CD4-positive, alpha-beta T cell (primary cell): ENCODE measurements around the gene RABGGTA. TPM values are rescaled to one million over a fixed set of nuclear protein-coding genes. Genes with fewer than 3 reads are reported as not detected.
A peak's percentile ranks its signal among the peaks of the same experiment; 100 is the strongest.

ENCODE experiments used
- ATAC-seq: fragments of 200-7000 bp; cut with Tn5 transposase; one replicate; pipeline ENCODE4 v1.10.0; 2022; ENCODE audit warnings: mild to moderate bottlenecking; ENCODE audit not compliant: poor library complexity
- CTCF ChIA-PET: fragments of 350-600 bp; sonication (Branson Sonifier 250); formaldehyde crosslinking; loops from one replicate; lab custom pipeline; 2021; ENCODE audit warnings: antibody characterized with exemption, inconsistent platforms; lab: Charles Lee
- POLR2A ChIA-PET: fragments of 350-600 bp; sonication (Branson Sonifier 250); formaldehyde crosslinking; loops from one replicate; lab custom pipeline; 2021; ENCODE audit warnings: antibody characterized with exemption, inconsistent platforms; lab: Charles Lee
- DNase-seq, 14 experiments: peaks; one replicate each; pipeline ENCODE4 v3.0.0-alpha.2; 2013 to 2020; ENCODE audit warnings: mixed read lengths in 2 of 14
- H3K27ac ChIP-seq, 2 donors: one replicate each; pipeline versions ENCODE4 v1.5.1 to v1.7.0; 2013; ENCODE audit warnings: low read length in 2 of 2, low read depth in 1 of 2, mild to moderate bottlenecking in 1 of 2
- H3K27me3 ChIP-seq, 2 experiments: 1 replicate in 1 of 2; 2 replicates in 1 of 2; pipeline versions ENCODE4 v1.6.1 to v1.7.0; 2013; ENCODE audit warnings: low read length in 2 of 2, control low read depth in 1 of 2, mild to moderate bottlenecking in 1 of 2, moderate library complexity in 1 of 2; ENCODE audit not compliant: insufficient read depth in 2 of 2, control insufficient read depth in 1 of 2
- H3K36me3 ChIP-seq: one replicate; pipeline ENCODE4 v1.6.1; 2013; ENCODE audit warnings: low read length, control low read depth; ENCODE audit not compliant: insufficient read depth
- H3K4me1 ChIP-seq: one replicate; pipeline ENCODE4 v1.6.1; 2013; ENCODE audit warnings: low read length, control low read depth; ENCODE audit not compliant: insufficient read depth
- H3K4me3 ChIP-seq: one replicate; pipeline ENCODE4 v1.5.1; 2013; ENCODE audit warnings: mild to moderate bottlenecking, low read length, moderate library complexity
- H3K9me3 ChIP-seq, 2 experiments: 1 replicate in 1 of 2; 2 replicates in 1 of 2; pipeline versions ENCODE4 v1.6.1 to v1.7.0; 2013; ENCODE audit warnings: low read length in 2 of 2, mild to moderate bottlenecking in 2 of 2, control low read depth in 1 of 2, moderate library complexity in 1 of 2; ENCODE audit not compliant: control insufficient read depth in 1 of 2, insufficient read depth in 1 of 2
- H3K27ac Mint-ChIP-seq: one replicate; pipeline ENCODE4 v1.8.0; 2020; ENCODE audit warnings: mixed read lengths
- H3K27me3 Mint-ChIP-seq: one replicate; pipeline ENCODE4 v1.8.0; 2021; ENCODE audit warnings: mixed read lengths
- H3K36me3 Mint-ChIP-seq: one replicate; pipeline ENCODE4 v1.8.0; 2021; ENCODE audit warnings: low read depth, mixed read lengths
- H3K4me1 Mint-ChIP-seq: one replicate; pipeline ENCODE4 v1.8.0; 2021; ENCODE audit warnings: low read depth, mixed read lengths
- H3K4me3 Mint-ChIP-seq: one replicate; pipeline ENCODE4 v1.8.0; 2020; ENCODE audit warnings: mild to moderate bottlenecking, mixed read lengths
- H3K9me3 Mint-ChIP-seq: one replicate; pipeline ENCODE4 v1.8.0; 2020; ENCODE audit warnings: mixed read lengths
- CTCF ChIP-seq: fragments of 200-600 bp; IDR thresholded peaks from one replicate; pipeline ENCODE4 v1.8.0; 2022; ENCODE audit warnings: antibody characterized with exemption, mild to moderate bottlenecking
- intact Hi-C, 2 experiments: fragments of 100-400 bp; cut with DNase I in 1 of 2; cut with micrococcal nuclease in 1 of 2; formaldehyde crosslinking; loops; one replicate each; pipeline versions ENCODE4 v1.15.1 to v1.9.0; 2023 to 2025; cut with DNase I, micrococcal nuclease
- total RNA-seq, 174 experiments: library from RNA in 2 of 174; stranded (reverse) in 2 of 174; gene quantifications; one replicate each; pipeline ENCODE4 v1.2.3 and lab custom pipeline; 2021 to 2026

Gene RABGGTA
- total RNA-seq, 2 experiments from 2014 or later, result 52.3 to 55.2 TPM

GRCh38 chr14:24241829-24242443, 29.5 kb downstream of the RABGGTA start:
- intact Hi-C loops, result loop anchor here (1.0 to 2.0 kb wide), 6 partner anchors 10 to 188 kb away; partner anchors contain the start of genes GMPR2 (in 2 of the 2), MDP1 (in 2 of the 2), NEDD8 (in 2 of the 2) and RABGGTA (in 1 of the 2)

GRCh38 chr14:24240110-24240918, 31.1 kb downstream of the RABGGTA start:
- DNase-seq (peak in 1 of 14 experiments; percentile 2), ATAC-seq (no peak)
- Mint-ChIP-seq H3K36me3 (peaks cover 71% of the 10 kb centered on the region), H3K27me3 (no peaks in the 10 kb centered on the region), H3K4me1 (peaks cover 77% of the 10 kb centered on the region), H3K4me3 (peak overlapping the region; percentile 99), H3K9me3 (no peaks in the 10 kb centered on the region), H3K27ac (peak overlapping the region; percentile 100)
- Histone ChIP-seq H3K36me3 (peaks cover 59% of the 10 kb centered on the region), H3K27me3 (no peaks in the 10 kb centered on the region), H3K27ac (no peak overlapping the region), H3K4me3 (no peak overlapping the region), H3K4me1 (peaks cover 55% of the 10 kb centered on the region), H3K9me3 (no peaks in the 10 kb centered on the region)
- CTCF ChIA-PET, result interaction anchor here (1.8 to 3.4 kb wide), 2 partner anchors 24 to 57 kb away, joined by 6 to 38 read pairs; partner anchors contain the start of gene MDP1
- no peak for TF ChIP-seq CTCF
- POLR2A ChIA-PET, result interaction anchor here (3.0 to 3.6 kb wide), 3 partner anchors 26 to 79 kb away, joined by 13 to 144 read pairs (median 26); partner anchors contain the start of genes CHMP4A, IRF9 and MDP1
- intact Hi-C loops, result no loop called here

More at GRCh38 chr14:24241829-24242443, 29.5 kb downstream of the RABGGTA start:
- CTCF ChIA-PET, result interaction anchor here (1.0 to 7.3 kb wide), 23 partner anchors 9 to 200 kb away, joined by 3 to 90 read pairs (median 8); partner anchors contain the start of genes CHMP4A, CIDEB, DHRS1 and EMC9
- Mint-ChIP-seq H3K36me3 (peaks cover 55% of the 10 kb centered on the region), H3K4me1 (peaks cover 69% of the 10 kb centered on the region), H3K9me3 (no peaks in the 10 kb centered on the region), H3K27ac (peak overlapping the region; percentile 100), H3K27me3 (no peaks in the 10 kb centered on the region), H3K4me3 (peak overlapping the region; percentile 99)
- peak overlapping the region; percentile 97 to 100 for H3K27ac ChIP-seq
- peak; percentile 80 for ATAC-seq
- no peak for TF ChIP-seq CTCF
- no peaks in the 10 kb centered on the region for H3K27me3 ChIP-seq
- peak overlapping the region; percentile 93 for H3K4me3 ChIP-seq
- H3K9me3 ChIP-seq, result no peaks in the 10 kb centered on the region
- DNase-seq, result peak; percentile 85 to 97 (median 92)
- POLR2A ChIA-PET, result interaction anchor here (0.7 to 3.6 kb wide), 51 partner anchors 9 to 1371 kb away, joined by 3 to 144 read pairs (median 8); partner anchors contain the start of genes ACIN1, C14orf119, CBLN3 and CHMP4A
- H3K4me1 ChIP-seq, result peaks cover 63% of the 10 kb centered on the region
- H3K36me3 ChIP-seq, result peaks cover 43% of the 10 kb centered on the region

GRCh38 chr14:24238527-24239037, 32.8 kb downstream of the RABGGTA start:
- DNase-seq (no peak), ATAC-seq (no peak)
- Histone ChIP-seq H3K4me1 (peaks cover 57% of the 10 kb centered on the region), H3K36me3 (peaks cover 74% of the 10 kb centered on the region), H3K9me3 (no peaks in the 10 kb centered on the region), H3K4me3 (no peak overlapping the region), H3K27me3 (no peaks in the 10 kb centered on the region), H3K27ac (no peak overlapping the region)
- Mint-ChIP-seq H3K27me3 (no peaks in the 10 kb centered on the region), H3K9me3 (no peaks in the 10 kb centered on the region), H3K36me3 (peaks cover 86% of the 10 kb centered on the region), H3K27ac (peak overlapping the region; percentile 100), H3K4me3 (peak overlapping the region; percentile 99), H3K4me1 (peaks cover 82% of the 10 kb centered on the region)
- ChIA-PET POLR2A (interaction anchor here (0.5 to 2.6 kb wide), 4 partner anchors 8 to 43 kb away, joined by 3 to 11 read pairs (median 7); partner anchors contain the start of genes MDP1 and TM9SF1), CTCF (interaction anchor here (1.8 to 3.3 kb wide), 2 partner anchors 23 to 59 kb away, joined by 6 to 14 read pairs; partner anchors contain the start of gene MDP1)
- intact Hi-C loops, result no loop called here
- TF ChIP-seq CTCF, result no peak
